ENCODE results near the gene SNRNP48. TPM values are rescaled to one million over a fixed set of nuclear protein-coding genes. Genes with fewer than 3 reads are reported as not detected.

SNRNP48 gene
- total RNA-seq, 1 donor from 2014 or later, result 54.1 TPM

- TF ChIP-seq EZH2phosphoT487 (IDR thresholded peaks at IDR 0.05) (no peak), EZH2 (IDR thresholded peaks at IDR 0.05) (no peak), CTCF (IDR thresholded peaks at IDR 0.05) (no peak)
- H3K4me2 ChIP-seq, result no peak overlapping the region
These were observed 42.7 kb upstream of the SNRNP48 start for GRCh38 chr6:7547315-7547714.

GRCh38 chr6:7550433-7550801 is 39.6 kb upstream of the SNRNP48 start:
- Histone ChIP-seq H3K9me3 (ENCODE audit: low read depth) (no peaks in the 10 kb centered on the region), H2AFZ (replicated peaks) (no peak overlapping the region), H3K9ac (no peak overlapping the region), H3K4me3 (no peak overlapping the region), H3K27me3 (peaks cover 1% of the 10 kb centered on the region), H3K4me1 (peaks cover 17% of the 10 kb centered on the region), H3F3A (ENCODE audit: low read depth) (peaks cover 17% of the 10 kb centered on the region), H3K36me3 (no peaks in the 10 kb centered on the region), H4K20me1 (ENCODE audit: low read depth) (peaks cover 38% of the 10 kb centered on the region), H3K79me2 (ENCODE audit: low read depth) (peaks cover 1% of the 10 kb centered on the region), H3K4me2 (no peak overlapping the region), H3K27ac (no peak overlapping the region)
- Mint-ChIP-seq H3K9me3 (no peaks in the 10 kb centered on the region), H3K27me3 (ENCODE audit: insufficient read depth, low read depth) (peaks cover 2% of the 10 kb centered on the region), H3K36me3 (no peaks in the 10 kb centered on the region), H3K27ac (no peak overlapping the region), H3K4me1 (peaks cover 19% of the 10 kb centered on the region), H3K4me3 (no peak overlapping the region)
- no peak for TF ChIP-seq CTCF (IDR thresholded peaks at IDR 0.05)
- TF ChIP-seq EZH2phosphoT487 (IDR thresholded peaks at IDR 0.05), result no peak
- TF ChIP-seq EZH2 (IDR thresholded peaks at IDR 0.05), result no peak
- DNase-seq (ENCODE audit: low spot score), result no peak

More at GRCh38 chr6:7547315-7547714, 42.7 kb upstream of the SNRNP48 start:
- Histone ChIP-seq H3K4me3 (no peak overlapping the region), H3K9ac (no peak overlapping the region), H2AFZ (replicated peaks) (no peak overlapping the region), H3K9me3 (ENCODE audit: low read depth) (no peaks in the 10 kb centered on the region), H3K27me3 (peaks cover 19% of the 10 kb centered on the region), H4K20me1 (ENCODE audit: low read depth) (peaks cover 61% of the 10 kb centered on the region), H3K79me2 (ENCODE audit: low read depth) (peaks cover 20% of the 10 kb centered on the region), H3K36me3 (no peaks in the 10 kb centered on the region), H3K4me1 (peaks cover 40% of the 10 kb centered on the region), H3K27ac (no peak overlapping the region), H3F3A (ENCODE audit: low read depth) (peaks cover 43% of the 10 kb centered on the region)
- H3K36me3 Mint-ChIP-seq, result no peaks in the 10 kb centered on the region
- peaks cover 29% of the 10 kb centered on the region for H3K4me1 Mint-ChIP-seq
- no peak overlapping the region for H3K4me3 Mint-ChIP-seq
- peaks cover 8% of the 10 kb centered on the region for H3K27me3 Mint-ChIP-seq (ENCODE audit: insufficient read depth, low read depth)
- no peak overlapping the region for H3K27ac Mint-ChIP-seq
- H3K9me3 Mint-ChIP-seq, result no peaks in the 10 kb centered on the region
- DNase-seq (ENCODE audit: low spot score), result no peak

GRCh38 chr6:7554533-7555275 is 35.3 kb upstream of the SNRNP48 start:
- Histone ChIP-seq H3K27me3 (no peaks in the 10 kb centered on the region), H3K9ac (no peak overlapping the region), H3K27ac (no peak overlapping the region), H3K4me1 (no peaks in the 10 kb centered on the region), H3K4me3 (no peak overlapping the region), H3F3A (ENCODE audit: low read depth) (no peaks in the 10 kb centered on the region), H3K79me2 (ENCODE audit: low read depth) (no peaks in the 10 kb centered on the region), H3K4me2 (no peak overlapping the region), H3K9me3 (ENCODE audit: low read depth) (no peaks in the 10 kb centered on the region), H3K36me3 (no peaks in the 10 kb centered on the region), H4K20me1 (ENCODE audit: low read depth) (no peaks in the 10 kb centered on the region), H2AFZ (replicated peaks) (no peak overlapping the region)
- Mint-ChIP-seq H3K36me3 (peaks cover 1% of the 10 kb centered on the region), H3K27ac (no peak overlapping the region), H3K4me3 (no peak overlapping the region), H3K4me1 (no peaks in the 10 kb centered on the region), H3K27me3 (ENCODE audit: insufficient read depth, low read depth) (peaks cover 2% of the 10 kb centered on the region), H3K9me3 (no peaks in the 10 kb centered on the region)
- TF ChIP-seq CTCF (IDR thresholded peaks at IDR 0.05) (no peak), EZH2 (IDR thresholded peaks at IDR 0.05) (no peak), EZH2phosphoT487 (IDR thresholded peaks at IDR 0.05) (no peak)
- DNase-seq (ENCODE audit: low spot score), result no peak
